Measurements from ENCODE around the gene LY6G6C.

DNA sequence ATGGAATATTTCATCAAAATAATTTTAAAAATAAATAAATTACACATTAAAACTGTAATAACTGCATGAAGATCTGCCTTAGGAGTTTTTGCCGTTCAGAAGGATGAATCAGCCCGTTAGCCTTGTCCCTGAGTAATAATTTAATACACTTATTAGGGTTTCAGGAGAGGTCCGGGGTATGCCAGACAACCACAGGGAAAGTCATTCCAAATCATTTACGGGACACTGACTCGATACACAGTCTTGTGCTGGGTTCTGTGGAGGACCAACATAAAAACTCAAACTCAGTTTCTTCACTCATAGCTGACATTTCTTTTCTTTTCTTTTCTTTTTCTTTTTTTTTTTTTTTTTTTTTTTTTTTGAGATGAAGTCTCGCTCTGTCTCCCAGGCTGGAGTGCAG is 15.6 kb downstream of the LY6G6C start:
- TF ChIP-seq, protein P1, sequence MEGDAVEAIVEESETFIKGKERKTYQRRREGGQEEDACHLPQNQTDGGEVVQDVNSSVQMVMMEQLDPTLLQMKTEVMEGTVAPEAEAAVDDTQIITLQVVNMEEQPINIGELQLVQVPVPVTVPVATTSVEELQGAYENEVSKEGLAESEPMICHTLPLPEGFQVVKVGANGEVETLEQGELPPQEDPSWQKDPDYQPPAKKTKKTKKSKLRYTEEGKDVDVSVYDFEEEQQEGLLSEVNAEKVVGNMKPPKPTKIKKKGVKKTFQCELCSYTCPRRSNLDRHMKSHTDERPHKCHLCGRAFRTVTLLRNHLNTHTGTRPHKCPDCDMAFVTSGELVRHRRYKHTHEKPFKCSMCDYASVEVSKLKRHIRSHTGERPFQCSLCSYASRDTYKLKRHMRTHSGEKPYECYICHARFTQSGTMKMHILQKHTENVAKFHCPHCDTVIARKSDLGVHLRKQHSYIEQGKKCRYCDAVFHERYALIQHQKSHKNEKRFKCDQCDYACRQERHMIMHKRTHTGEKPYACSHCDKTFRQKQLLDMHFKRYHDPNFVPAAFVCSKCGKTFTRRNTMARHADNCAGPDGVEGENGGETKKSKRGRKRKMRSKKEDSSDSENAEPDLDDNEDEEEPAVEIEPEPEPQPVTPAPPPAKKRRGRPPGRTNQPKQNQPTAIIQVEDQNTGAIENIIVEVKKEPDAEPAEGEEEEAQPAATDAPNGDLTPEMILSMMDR (conservative IDR thresholded peaks at IDR 0.05; ENCODE audit: low read depth, low read length): no peak
- TF ChIP-seq RFX5 (IDR thresholded peaks at IDR 0.05; ENCODE audit: low read depth, low read length) (no peak), POLR2A (IDR thresholded peaks at IDR 0.05; ENCODE audit: low read depth, low read length) (no peak), SMC3 (IDR thresholded peaks at IDR 0.05; ENCODE audit: low read depth, low read length) (no peak), CEBPB (IDR thresholded peaks at IDR 0.05; ENCODE audit: low read depth, low read length) (no peak), BHLHE40 (IDR thresholded peaks at IDR 0.05; ENCODE audit: low read depth, low read length) (no peak)
- TF ChIP-seq, protein P2, sequence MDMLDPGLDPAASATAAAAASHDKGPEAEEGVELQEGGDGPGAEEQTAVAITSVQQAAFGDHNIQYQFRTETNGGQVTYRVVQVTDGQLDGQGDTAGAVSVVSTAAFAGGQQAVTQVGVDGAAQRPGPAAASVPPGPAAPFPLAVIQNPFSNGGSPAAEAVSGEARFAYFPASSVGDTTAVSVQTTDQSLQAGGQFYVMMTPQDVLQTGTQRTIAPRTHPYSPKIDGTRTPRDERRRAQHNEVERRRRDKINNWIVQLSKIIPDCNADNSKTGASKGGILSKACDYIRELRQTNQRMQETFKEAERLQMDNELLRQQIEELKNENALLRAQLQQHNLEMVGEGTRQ (IDR thresholded peaks at IDR 0.05; ENCODE audit: low read depth, low read length): no peak
